ENCODE results near the gene PLCD1. TPM values are rescaled to one million over a fixed set of nuclear protein-coding genes. Genes with fewer than 3 reads are reported as not detected.

Gene PLCD1
- total RNA-seq, 3 donors from 2014 or later = 17.0 to 36.2 (median 23.4) TPM

DNA sequence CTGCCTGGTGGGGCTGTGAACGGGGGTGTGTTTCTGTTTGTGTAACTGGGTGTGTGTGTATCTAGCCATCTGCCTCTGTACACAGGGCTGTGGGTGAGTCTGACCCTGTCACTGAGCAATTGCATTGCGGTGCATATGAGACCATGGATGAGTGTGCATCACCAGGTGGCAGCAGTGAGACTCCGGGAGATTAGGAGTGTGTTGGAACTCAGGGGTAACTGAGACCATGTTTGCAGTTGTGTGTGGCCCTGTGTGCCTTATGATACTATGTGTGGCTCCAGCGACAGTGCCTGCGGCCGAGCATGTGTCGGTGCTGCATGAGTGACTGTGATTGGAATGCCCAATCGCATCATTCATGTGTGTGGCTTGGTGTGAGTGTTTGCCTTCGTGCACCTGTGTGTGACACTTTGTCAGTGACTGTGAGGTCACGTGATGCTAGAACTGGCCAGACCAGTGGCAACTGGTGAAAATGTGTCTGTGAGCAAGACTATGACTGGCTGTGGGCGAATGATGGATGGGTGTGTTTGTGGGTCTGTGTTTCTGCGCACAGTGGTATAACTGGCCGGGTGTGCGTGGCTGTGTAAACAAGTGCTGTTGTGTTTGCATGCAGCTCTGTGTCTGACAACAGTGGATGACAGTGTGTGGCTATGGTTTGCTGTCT lies 24.9 kb downstream of the PLCD1 start:
- peaks cover 8 to 28% of the 10 kb centered on the region in 2 donors for H3K4me1 ChIP-seq
- no peaks in the 10 kb centered on the region for H3K27me3 ChIP-seq
- peak in 1 of 3 donors; percentile 10 for TF ChIP-seq POLR2AphosphoS5 (IDR thresholded peaks at IDR 0.05)
- no peak for TF ChIP-seq POLR2A (IDR thresholded peaks at IDR 0.05)
- TF ChIP-seq, protein P1, sequence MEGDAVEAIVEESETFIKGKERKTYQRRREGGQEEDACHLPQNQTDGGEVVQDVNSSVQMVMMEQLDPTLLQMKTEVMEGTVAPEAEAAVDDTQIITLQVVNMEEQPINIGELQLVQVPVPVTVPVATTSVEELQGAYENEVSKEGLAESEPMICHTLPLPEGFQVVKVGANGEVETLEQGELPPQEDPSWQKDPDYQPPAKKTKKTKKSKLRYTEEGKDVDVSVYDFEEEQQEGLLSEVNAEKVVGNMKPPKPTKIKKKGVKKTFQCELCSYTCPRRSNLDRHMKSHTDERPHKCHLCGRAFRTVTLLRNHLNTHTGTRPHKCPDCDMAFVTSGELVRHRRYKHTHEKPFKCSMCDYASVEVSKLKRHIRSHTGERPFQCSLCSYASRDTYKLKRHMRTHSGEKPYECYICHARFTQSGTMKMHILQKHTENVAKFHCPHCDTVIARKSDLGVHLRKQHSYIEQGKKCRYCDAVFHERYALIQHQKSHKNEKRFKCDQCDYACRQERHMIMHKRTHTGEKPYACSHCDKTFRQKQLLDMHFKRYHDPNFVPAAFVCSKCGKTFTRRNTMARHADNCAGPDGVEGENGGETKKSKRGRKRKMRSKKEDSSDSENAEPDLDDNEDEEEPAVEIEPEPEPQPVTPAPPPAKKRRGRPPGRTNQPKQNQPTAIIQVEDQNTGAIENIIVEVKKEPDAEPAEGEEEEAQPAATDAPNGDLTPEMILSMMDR (IDR thresholded peaks at IDR 0.05) = peak; percentile 20 to 81 (median 63)
- H3K9me3 ChIP-seq = no peaks in the 10 kb centered on the region
- H3K27ac ChIP-seq = peak overlapping the region; percentile 87
- H3K36me3 ChIP-seq = no peaks in the 10 kb centered on the region
- peak; percentile 84 for DNase-seq (ENCODE audit: low spot score in 2 of 2)
- H3K4me3 ChIP-seq = peak overlapping the region in 1 of 3 donors; percentile 1
- intact Hi-C loops (cut with DNase I; ENCODE audit: low total_unique reads) = no loop called here

DNA sequence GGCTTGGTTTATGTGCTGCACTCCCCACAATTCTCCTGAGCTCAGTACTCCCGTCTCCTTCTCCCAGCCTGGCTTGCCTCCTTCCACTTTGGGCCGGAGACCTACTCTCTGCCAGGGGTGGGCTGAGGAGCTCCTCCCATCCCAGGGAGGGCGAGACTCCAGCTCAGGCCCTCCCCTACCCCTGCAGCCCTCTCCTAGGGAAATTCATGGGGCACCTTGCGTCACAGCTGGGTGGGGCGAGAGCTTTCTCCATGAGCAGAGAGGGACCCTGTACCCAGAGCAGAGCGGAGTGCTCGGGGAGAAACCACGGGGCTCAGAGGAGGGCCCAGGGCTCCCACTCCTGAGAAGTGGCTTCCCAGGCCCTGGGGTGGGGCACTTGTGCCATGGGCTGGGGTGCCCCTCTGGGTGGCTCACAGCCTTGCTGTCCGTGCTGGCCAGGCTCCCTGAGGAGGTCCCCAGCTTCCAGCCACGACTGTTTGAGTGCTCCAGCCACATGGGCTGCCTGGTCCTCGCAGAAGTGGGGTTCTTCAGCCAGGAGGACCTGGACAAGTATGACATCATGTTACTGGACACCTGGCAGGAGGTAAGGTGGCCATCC lies 25.5 kb downstream of the PLCD1 start:
- intact Hi-C loops (cut with DNase I; ENCODE audit: low total_unique reads) = no loop called here
- no peaks in the 10 kb centered on the region for H3K36me3 ChIP-seq
- H3K27me3 ChIP-seq = no peaks in the 10 kb centered on the region
- H3K9me3 ChIP-seq = no peaks in the 10 kb centered on the region
- peaks cover 8 to 28% of the 10 kb centered on the region in 2 donors for H3K4me1 ChIP-seq
- no peak overlapping the region for H3K4me3 ChIP-seq
- H3K27ac ChIP-seq = peak overlapping the region; percentile 87
- TF ChIP-seq, protein P1 (IDR thresholded peaks at IDR 0.05) = no peak
- DNase-seq (ENCODE audit: low spot score in 2 of 2) = no peak

DNA sequence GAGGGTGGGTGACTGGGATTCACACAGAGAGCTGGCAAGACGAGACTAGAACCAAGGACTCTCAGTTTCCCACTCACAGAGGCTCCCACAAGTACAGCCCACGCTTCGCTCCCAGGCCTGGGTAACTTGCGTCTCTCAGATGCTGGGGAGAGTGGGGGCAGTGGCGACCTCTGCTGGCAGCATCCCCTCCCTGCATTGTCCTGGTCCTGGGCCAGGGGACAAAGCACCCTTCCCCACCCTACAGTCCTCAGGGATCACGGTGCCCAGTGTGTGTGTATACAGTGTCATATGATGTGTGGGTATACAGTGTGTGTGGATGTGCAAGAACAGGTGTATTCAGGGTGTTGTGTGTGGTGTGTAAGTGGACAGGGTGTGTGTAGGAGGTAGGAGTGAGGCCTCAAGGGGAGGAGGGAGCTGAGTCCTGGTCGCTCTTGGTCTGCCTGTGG lies 26.0 kb downstream of the PLCD1 start:
- peak overlapping the region; percentile 87 for H3K27ac ChIP-seq

DNA sequence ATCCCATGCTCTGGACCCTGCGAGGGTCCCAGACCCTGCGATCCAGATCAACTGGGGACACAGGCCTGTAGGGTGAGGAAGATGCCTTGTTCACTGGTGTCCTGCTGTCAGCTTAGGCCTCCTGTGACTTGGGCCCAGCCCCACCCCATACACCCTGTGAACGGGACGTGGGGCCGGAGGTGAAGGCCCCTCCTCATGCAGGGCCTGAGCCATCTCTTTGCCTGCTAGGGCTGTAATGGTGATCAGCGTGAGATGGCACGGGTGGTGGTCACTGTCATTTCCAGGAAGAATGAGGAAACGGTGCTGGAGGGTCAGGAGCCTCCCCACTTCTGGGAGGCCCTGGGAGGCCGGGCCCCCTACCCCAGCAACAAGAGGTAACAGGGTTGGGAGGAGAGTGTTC lies 26.5 kb downstream of the PLCD1 start:
- intact Hi-C loops (cut with DNase I; ENCODE audit: low total_unique reads) = no loop called here
- no peak for DNase-seq (ENCODE audit: low spot score in 2 of 2)
- TF ChIP-seq, protein P1 (IDR thresholded peaks at IDR 0.05) = no peak
- TF ChIP-seq POLR2AphosphoS5 (IDR thresholded peaks at IDR 0.05) (no peak), POLR2A (IDR thresholded peaks at IDR 0.05) (no peak)
- Histone ChIP-seq H3K9me3 (no peaks in the 10 kb centered on the region), H3K27me3 (no peaks in the 10 kb centered on the region), H3K36me3 (no peaks in the 10 kb centered on the region), H3K27ac (peak overlapping the region; percentile 87), H3K4me3 (no peak overlapping the region), H3K4me1 (peaks cover 15 to 35% of the 10 kb centered on the region in 2 donors)

More for the DNA sequence above, 26.0 kb downstream of the PLCD1 start:
- H3K9me3 ChIP-seq = no peaks in the 10 kb centered on the region
- H3K27me3 ChIP-seq = no peaks in the 10 kb centered on the region
- no peaks in the 10 kb centered on the region for H3K36me3 ChIP-seq
- H3K4me1 ChIP-seq = peaks cover 12 to 30% of the 10 kb centered on the region in 2 donors
- intact Hi-C loops (cut with DNase I; ENCODE audit: low total_unique reads) = no loop called here
- DNase-seq (ENCODE audit: low spot score in 2 of 2) = peak in 1 of 2 donors; percentile 79
- no peak overlapping the region for H3K4me3 ChIP-seq
- TF ChIP-seq POLR2AphosphoS5 (IDR thresholded peaks at IDR 0.05) = no peak
- TF ChIP-seq, protein P1 (IDR thresholded peaks at IDR 0.05) = peak; percentile 56 to 78 (median 66)

DNA sequence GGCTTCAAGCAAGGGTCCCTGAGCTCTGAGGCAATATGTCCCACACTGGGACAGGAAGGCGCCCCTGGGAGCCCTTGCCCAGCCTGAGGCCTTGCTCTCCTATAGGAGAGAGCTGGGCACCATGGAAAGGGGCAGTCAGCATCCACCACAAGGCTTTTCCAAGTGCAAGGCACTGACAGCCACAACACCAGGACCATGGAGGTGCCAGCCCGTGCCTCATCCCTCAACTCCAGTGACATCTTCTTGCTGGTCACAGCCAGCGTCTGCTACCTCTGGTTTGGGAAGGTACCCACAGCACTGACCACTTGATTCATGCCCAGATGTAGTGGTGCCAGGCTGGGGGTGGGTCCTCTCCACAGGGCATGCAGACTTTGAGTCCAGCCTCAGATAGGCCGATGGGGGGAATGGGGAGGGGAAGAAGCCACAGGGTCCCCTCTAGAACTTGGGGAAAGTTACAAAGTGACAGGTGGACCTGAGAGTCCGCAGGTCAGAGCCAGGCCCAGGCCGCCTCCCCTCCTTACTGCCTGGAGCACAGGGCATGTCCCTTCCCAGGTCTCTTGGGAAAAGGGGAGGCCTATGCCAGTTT lies 27.1 kb downstream of the PLCD1 start:
- H3K4me3 ChIP-seq = no peak overlapping the region
- H3K36me3 ChIP-seq = no peaks in the 10 kb centered on the region
- no peak for DNase-seq (ENCODE audit: low spot score in 2 of 2)
- intact Hi-C loops (cut with DNase I; ENCODE audit: low total_unique reads) = no loop called here
- peak overlapping the region; percentile 87 for H3K27ac ChIP-seq
- H3K27me3 ChIP-seq = no peaks in the 10 kb centered on the region
- no peaks in the 10 kb centered on the region for H3K9me3 ChIP-seq
- peaks cover 15 to 37% of the 10 kb centered on the region in 2 donors for H3K4me1 ChIP-seq
- no peak for TF ChIP-seq POLR2A (IDR thresholded peaks at IDR 0.05)
- TF ChIP-seq, protein P1 (IDR thresholded peaks at IDR 0.05) = no peak
- no peak for TF ChIP-seq POLR2AphosphoS5 (IDR thresholded peaks at IDR 0.05)
